OCI-LY1 (cell line): ENCODE measurements around the gene MBD3L2B.
"Not testable (repeated sequence)": the region's sequence is repeated elsewhere in the genome, so short reads cannot be mapped to it uniquely, and the experiment has no call there.

Experiments used
- CTCF ChIP-seq: fragments of 200-600 bp; sonication (generic), shearing (Covaris generic); IDR thresholded peaks from 2 replicates; pipeline ENCODE4 v1.5.1; 2017; ENCODE audit warnings: mild to moderate bottlenecking, antibody characterized with exemption, low read length, moderate library complexity, mixed read lengths
- EZH2 ChIP-seq: fragments of 200-600 bp; sonication (generic), shearing (Covaris generic); IDR thresholded peaks from 2 replicates; pipeline ENCODE4 v1.8.0; 2017; ENCODE audit warnings: borderline replicate concordance, mixed run types, mild to moderate bottlenecking, antibody characterized with exemption, low read length, moderate library complexity, mixed read lengths

GRCh38 chr19:7067122-7067521 lies 45.9 kb upstream of the MBD3L2B start:
- peak; percentile 25 for TF ChIP-seq CTCF
- not testable (repeated sequence) for TF ChIP-seq EZH2
